Measurements from ENCODE around the gene DLGAP1.

The DLGAP1 gene

DNA sequence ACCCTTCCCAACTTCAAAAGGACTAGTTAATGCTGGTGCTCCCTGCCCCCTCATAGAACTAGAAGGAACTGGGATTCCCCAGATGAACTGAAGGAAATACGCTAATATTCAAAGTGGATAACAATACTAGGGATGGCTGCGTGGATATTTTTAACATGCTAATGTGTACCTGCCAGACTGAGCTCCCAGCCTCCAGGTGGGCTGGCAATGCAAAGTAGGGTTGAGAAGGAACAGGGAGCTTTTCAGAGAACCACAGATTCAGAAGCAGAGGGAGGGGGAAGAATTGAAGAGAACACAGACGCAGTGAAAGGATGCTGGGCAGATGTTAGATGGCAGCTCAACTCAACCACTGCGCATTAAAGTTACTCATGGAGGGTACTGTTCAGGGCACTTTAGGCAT, 650.8 kb downstream of the DLGAP1 start:
- peaks cover 10% of the 10 kb centered on the region for H3K27me3 ChIP-seq (ENCODE audit: insufficient read depth, poor library complexity, severe bottlenecking)
- no peak overlapping the region for H3K4me3 ChIP-seq (replicated peaks; ENCODE audit: insufficient read depth, low read length)
- no peak overlapping the region for H3K27ac ChIP-seq (replicated peaks)
- no peak for DNase-seq (ENCODE audit: low read depth in 1 of 2, low spot score in 1 of 2)
- no peak for TF ChIP-seq CTCF (IDR thresholded peaks at IDR 0.05; ENCODE audit: insufficient read depth, low read length)

GRCh38 chr18:3803350-3803749, 651.8 kb downstream of the DLGAP1 start:
- no peak for DNase-seq (ENCODE audit: low read depth in 1 of 2, low spot score in 1 of 2)
- H3K27ac ChIP-seq (replicated peaks) = no peak overlapping the region
- no peak for TF ChIP-seq GABPA (IDR thresholded peaks at IDR 0.05; ENCODE audit: low read depth)
- TF ChIP-seq SPI1 (IDR thresholded peaks at IDR 0.05; ENCODE audit: borderline replicate concordance, low read depth) = no peak
- TF ChIP-seq CTCF (IDR thresholded peaks at IDR 0.05; ENCODE audit: insufficient read depth, low read length) = no peak
- peaks cover 9% of the 10 kb centered on the region for H3K27me3 ChIP-seq (ENCODE audit: insufficient read depth, poor library complexity, severe bottlenecking)
- no peak overlapping the region for H3K4me3 ChIP-seq (replicated peaks; ENCODE audit: insufficient read depth, low read length)

DNA sequence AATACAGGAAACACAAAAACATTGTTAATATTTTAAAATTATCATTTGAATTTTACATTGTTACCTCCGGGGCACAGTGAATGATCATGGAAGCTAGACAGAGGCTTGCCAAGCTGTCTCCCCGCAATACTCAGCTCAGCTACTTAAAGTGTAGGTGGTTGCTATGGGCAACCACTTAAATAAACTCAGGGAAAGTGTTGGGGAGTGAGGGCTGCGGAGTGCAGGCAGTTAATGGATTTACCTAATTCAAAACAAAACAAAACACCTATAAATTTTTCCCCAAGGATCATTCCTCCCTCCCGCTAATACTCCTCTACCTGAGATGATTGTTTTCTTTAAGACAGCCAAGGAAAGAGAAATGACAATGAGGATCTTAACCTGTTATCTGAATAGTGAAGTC, 655.6 kb downstream of the DLGAP1 start:
- TF ChIP-seq, protein P1, sequence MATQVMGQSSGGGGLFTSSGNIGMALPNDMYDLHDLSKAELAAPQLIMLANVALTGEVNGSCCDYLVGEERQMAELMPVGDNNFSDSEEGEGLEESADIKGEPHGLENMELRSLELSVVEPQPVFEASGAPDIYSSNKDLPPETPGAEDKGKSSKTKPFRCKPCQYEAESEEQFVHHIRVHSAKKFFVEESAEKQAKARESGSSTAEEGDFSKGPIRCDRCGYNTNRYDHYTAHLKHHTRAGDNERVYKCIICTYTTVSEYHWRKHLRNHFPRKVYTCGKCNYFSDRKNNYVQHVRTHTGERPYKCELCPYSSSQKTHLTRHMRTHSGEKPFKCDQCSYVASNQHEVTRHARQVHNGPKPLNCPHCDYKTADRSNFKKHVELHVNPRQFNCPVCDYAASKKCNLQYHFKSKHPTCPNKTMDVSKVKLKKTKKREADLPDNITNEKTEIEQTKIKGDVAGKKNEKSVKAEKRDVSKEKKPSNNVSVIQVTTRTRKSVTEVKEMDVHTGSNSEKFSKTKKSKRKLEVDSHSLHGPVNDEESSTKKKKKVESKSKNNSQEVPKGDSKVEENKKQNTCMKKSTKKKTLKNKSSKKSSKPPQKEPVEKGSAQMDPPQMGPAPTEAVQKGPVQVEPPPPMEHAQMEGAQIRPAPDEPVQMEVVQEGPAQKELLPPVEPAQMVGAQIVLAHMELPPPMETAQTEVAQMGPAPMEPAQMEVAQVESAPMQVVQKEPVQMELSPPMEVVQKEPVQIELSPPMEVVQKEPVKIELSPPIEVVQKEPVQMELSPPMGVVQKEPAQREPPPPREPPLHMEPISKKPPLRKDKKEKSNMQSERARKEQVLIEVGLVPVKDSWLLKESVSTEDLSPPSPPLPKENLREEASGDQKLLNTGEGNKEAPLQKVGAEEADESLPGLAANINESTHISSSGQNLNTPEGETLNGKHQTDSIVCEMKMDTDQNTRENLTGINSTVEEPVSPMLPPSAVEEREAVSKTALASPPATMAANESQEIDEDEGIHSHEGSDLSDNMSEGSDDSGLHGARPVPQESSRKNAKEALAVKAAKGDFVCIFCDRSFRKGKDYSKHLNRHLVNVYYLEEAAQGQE (IDR thresholded peaks at IDR 0.05; ENCODE audit: insufficient replicate concordance, low read depth) = no peak
- TF ChIP-seq SPI1 (IDR thresholded peaks at IDR 0.05; ENCODE audit: borderline replicate concordance, low read depth) (no peak), CTCF (IDR thresholded peaks at IDR 0.05; ENCODE audit: insufficient read depth, low read length) (no peak), GABPA (IDR thresholded peaks at IDR 0.05; ENCODE audit: low read depth) (no peak), POLR2AphosphoS5 (IDR thresholded peaks at IDR 0.05; ENCODE audit: low read depth) (no peak)
- DNase-seq (ENCODE audit: low read depth in 1 of 2, low spot score in 1 of 2) = no peak
- no peak overlapping the region for H3K27ac ChIP-seq (replicated peaks)
- H3K4me3 ChIP-seq (replicated peaks; ENCODE audit: insufficient read depth, low read length) = no peak overlapping the region
- H3K27me3 ChIP-seq (ENCODE audit: insufficient read depth, poor library complexity, severe bottlenecking) = peaks cover 9% of the 10 kb centered on the region

DNA sequence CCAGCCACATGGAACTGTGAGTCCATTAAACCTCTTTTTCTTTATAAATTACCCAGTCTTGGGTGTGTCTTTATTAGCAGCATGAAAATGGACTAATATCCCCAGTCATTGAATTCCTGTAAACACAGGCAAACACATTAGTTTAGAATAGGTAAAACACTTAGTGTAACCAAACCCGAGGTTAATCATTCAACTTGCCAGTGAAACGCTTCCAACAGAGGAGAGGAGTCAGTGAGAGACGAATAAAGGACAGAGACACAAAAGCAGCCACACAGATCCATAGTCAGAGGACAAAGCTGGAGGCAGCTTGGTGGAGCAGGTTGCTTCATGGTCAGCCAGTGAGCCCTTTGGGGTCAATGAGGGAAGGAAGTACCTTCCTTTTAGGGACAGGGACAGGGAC, 657.1 kb downstream of the DLGAP1 start:
- H3K4me3 ChIP-seq (replicated peaks; ENCODE audit: insufficient read depth, low read length) = no peak overlapping the region
- TF ChIP-seq POLR2AphosphoS5 (IDR thresholded peaks at IDR 0.05; ENCODE audit: low read depth) (no peak), GABPA (IDR thresholded peaks at IDR 0.05; ENCODE audit: low read depth) (no peak), SPI1 (IDR thresholded peaks at IDR 0.05; ENCODE audit: borderline replicate concordance, low read depth) (no peak), CTCF (IDR thresholded peaks at IDR 0.05; ENCODE audit: insufficient read depth, low read length) (no peak)
- TF ChIP-seq, protein P1 (IDR thresholded peaks at IDR 0.05; ENCODE audit: insufficient replicate concordance, low read depth) = no peak
- no peak for DNase-seq (ENCODE audit: low read depth in 1 of 2, low spot score in 1 of 2)
- H3K27ac ChIP-seq (replicated peaks) = no peak overlapping the region
- H3K27me3 ChIP-seq (ENCODE audit: insufficient read depth, poor library complexity, severe bottlenecking) = peaks cover 5% of the 10 kb centered on the region

Data from HL-60 (cell line).